Lung (tissue), 12 donors: ENCODE results near the gene FBXL16. TPM values are rescaled to one million over a fixed set of nuclear protein-coding genes. Genes with fewer than 3 reads are reported as not detected.

Experiments used
- ATAC-seq: fragments of 200-7000 bp; cut with Tn5 transposase; one replicate; pipeline ENCODE4 v1.9.1; 2020; ENCODE audit warnings: moderate number of reproducible peaks; ENCODE audit not compliant: insufficient read depth, low FRiP score
- DNase-seq, 3 donors: peaks; one replicate each; pipeline ENCODE4 v3.0.0-alpha.2; 2013 to 2017
- H3K27ac ChIP-seq, 2 donors: one replicate each; pipeline ENCODE4 v1.5.1; 2013; ENCODE audit warnings: mild to moderate bottlenecking in 2 of 2, moderate library complexity in 2 of 2, control low read depth in 1 of 2, inconsistent platforms in 1 of 2, low read depth in 1 of 2, low read length in 1 of 2
- H3K27me3 ChIP-seq, 3 donors: one replicate each; pipeline ENCODE4 v1.5.1; 2013; ENCODE audit warnings: low read length in 2 of 3; ENCODE audit not compliant: control insufficient read depth in 3 of 3, insufficient read depth in 3 of 3
- H3K36me3 ChIP-seq, 4 donors: one replicate each; pipeline ENCODE4 v1.5.1; 2013; ENCODE audit warnings: low read length in 4 of 4, mild to moderate bottlenecking in 1 of 4, moderate library complexity in 1 of 4; ENCODE audit not compliant: control insufficient read depth in 4 of 4, insufficient read depth in 4 of 4
- H3K4me1 ChIP-seq, 5 donors: one replicate each; pipeline ENCODE4 v1.5.1; 2013; ENCODE audit warnings: low read length in 5 of 5, mild to moderate bottlenecking in 2 of 5, moderate library complexity in 1 of 5; ENCODE audit not compliant: control insufficient read depth in 5 of 5, insufficient read depth in 5 of 5
- H3K4me3 ChIP-seq: one replicate; pipeline ENCODE4 v1.5.1; 2013; ENCODE audit warnings: mild to moderate bottlenecking, control low read depth, moderate library complexity
- H3K9ac ChIP-seq, 2 donors: one replicate each; pipeline ENCODE4 v1.5.1; 2013; ENCODE audit warnings: low read length in 2 of 2, control low read depth in 1 of 2; ENCODE audit not compliant: insufficient read depth in 1 of 2
- H3K9me3 ChIP-seq, 4 donors: one replicate each; pipeline ENCODE4 v1.5.1; 2013; ENCODE audit warnings: low read length in 3 of 4, mild to moderate bottlenecking in 1 of 4, moderate library complexity in 1 of 4; ENCODE audit not compliant: control insufficient read depth in 4 of 4, insufficient read depth in 3 of 4
- CTCF ChIP-seq: IDR thresholded peaks from 2 replicates; pipeline ENCODE4 v1.5.1; 2012; ENCODE audit warnings: mild to moderate bottlenecking; ENCODE audit errors: control extremely low read depth, extremely low read depth
- WGBS, 2 donors: extraction: QIAGEN DNeasy Blood & Tissue Kit; methylation state at CpG; one replicate each; pipeline ENCODE4 v1.1.7; 2013; 5-methylcytosine and 5-hydroxymethylcytosine counted together
- polyA plus RNA-seq, 2 donors: library from polyadenylated mRNA; stranded (reverse); fragments of 200-250 nt; gene quantifications; one replicate each; pipeline ENCODE4 v1.2.1, GENCODE V29; 2013
- total RNA-seq, 2 donors: library from RNA; depleted of rRNA in 1 of 2; stranded (reverse); fragments of >200 nt in 1 of 2; gene quantifications; one replicate each; pipeline ENCODE4 v1.2.1, GENCODE V29; 2014 to 2021
- donor health status: control.
- donor health status: control.
- donor health status: Bipolar disorder and iron deficiency.
- donor health status: healthy.
- donor health status: DM: yes; HTN: yes; CAD: no.

FBXL16 gene
- total and polyA plus RNA-seq, 4 donors, result 0.14 to 7.4 (median 2.9) TPM

- no peak for TF ChIP-seq CTCF
- H3K36me3 ChIP-seq, result no peaks in the 10 kb centered on the region
- no peaks in the 10 kb centered on the region for H3K27me3 ChIP-seq
- DNase-seq (no peak), ATAC-seq (no peak)
- H3K4me3 ChIP-seq, result no peak overlapping the region
- H3K9me3 ChIP-seq, result no peaks in the 10 kb centered on the region
- no peak overlapping the region for H3K9ac ChIP-seq
- peaks cover 0 to 3% (median 0%) of the 10 kb centered on the region in 5 donors for H3K4me1 ChIP-seq
- H3K27ac ChIP-seq, result no peak overlapping the region
- WGBS, 2 donors, result 84 to 93% methylated on average over 39 of the region's 39 CpGs
Observed at GRCh38 chr16:747978-748746, 42.6 kb upstream of the FBXL16 start.

GRCh38 chr16:746637-747036 is 41.0 kb upstream of the FBXL16 start:
- H3K36me3 ChIP-seq, result no peaks in the 10 kb centered on the region
- no peak overlapping the region for H3K27ac ChIP-seq
- H3K4me3 ChIP-seq, result no peak overlapping the region
- ATAC-seq (no peak), DNase-seq (no peak)
- TF ChIP-seq CTCF, result no peak
- H3K27me3 ChIP-seq, result no peaks in the 10 kb centered on the region
- H3K4me1 ChIP-seq, result no peaks in the 10 kb centered on the region
- 79 to 86% methylated on average over 13 of the region's 13 CpGs for WGBS, 2 donors
- no peak overlapping the region for H3K9ac ChIP-seq
- no peaks in the 10 kb centered on the region for H3K9me3 ChIP-seq

- WGBS, 2 donors, result 2% methylated on average over 14 of the region's 14 CpGs
- Histone ChIP-seq H3K9ac (no peak overlapping the region), H3K36me3 (no peaks in the 10 kb centered on the region), H3K27me3 (no peaks in the 10 kb centered on the region), H3K9me3 (no peaks in the 10 kb centered on the region), H3K4me3 (no peak overlapping the region), H3K27ac (no peak overlapping the region), H3K4me1 (peaks cover 0 to 4% (median 0%) of the 10 kb centered on the region in 5 donors)
- TF ChIP-seq CTCF, result no peak
- no peak for ATAC-seq
- DNase-seq, result no peak
Observed at GRCh38 chr16:745739-746138, 40.1 kb upstream of the FBXL16 start.
